Natural killer cell (primary cell): Measurements from ENCODE around the gene UBE2E3. TPM values are rescaled to one million over a fixed set of nuclear protein-coding genes. Genes with fewer than 3 reads are reported as not detected.

Source experiments
- ATAC-seq, 3 donors: fragments of 150-1000 bp in 2 of 3; fragments of 200-7000 bp in 1 of 3; cut with Tn5 transposase; 1 replicate in 1 of 3; 2 replicates in 2 of 3; pipeline ENCODE4 v1.10.0; 2021; ENCODE audit warnings: mild to moderate bottlenecking in 2 of 3, moderate library complexity in 2 of 3
- DNase-seq, 2 donors: peaks; one replicate each; pipeline versions ENCODE4 v3.0.0 to v3.0.0-alpha.2; 2013 to 2021; ENCODE audit warnings: mixed read lengths in 1 of 2
- H3K27ac ChIP-seq: one replicate; pipeline ENCODE4 v1.5.1; 2013; ENCODE audit warnings: mild to moderate bottlenecking, low read length
- H3K27me3 ChIP-seq: one replicate; pipeline ENCODE4 v1.6.1; 2013; ENCODE audit warnings: low read length; ENCODE audit not compliant: control insufficient read depth, insufficient read depth
- H3K36me3 ChIP-seq: one replicate; pipeline ENCODE4 v1.6.1; 2013; ENCODE audit warnings: low read length; ENCODE audit not compliant: control insufficient read depth, insufficient read depth
- H3K4me1 ChIP-seq: one replicate; pipeline ENCODE4 v1.6.1; 2013; ENCODE audit warnings: low read length; ENCODE audit not compliant: control insufficient read depth, insufficient read depth
- H3K4me3 ChIP-seq: one replicate; pipeline ENCODE4 v1.5.1; 2013; ENCODE audit warnings: low read length
- H3K9me3 ChIP-seq: one replicate; pipeline ENCODE4 v1.6.1; 2013; ENCODE audit warnings: low read length; ENCODE audit not compliant: control insufficient read depth, insufficient read depth
- H3K27ac Mint-ChIP-seq, 2 donors: one replicate each; pipeline ENCODE4 v1.8.0; 2022; ENCODE audit warnings: mild to moderate bottlenecking in 2 of 2, mixed read lengths in 2 of 2, moderate library complexity in 1 of 2
- H3K27me3 Mint-ChIP-seq, 2 donors: one replicate each; pipeline ENCODE4 v1.8.0; 2022; ENCODE audit warnings: low read depth in 2 of 2, mixed read lengths in 2 of 2
- H3K36me3 Mint-ChIP-seq: one replicate; pipeline ENCODE4 v1.8.0; 2022; ENCODE audit warnings: mixed read lengths
- H3K4me1 Mint-ChIP-seq, 2 donors: one replicate each; pipeline ENCODE4 v1.8.0; 2022; ENCODE audit warnings: mixed read lengths in 2 of 2
- H3K4me3 Mint-ChIP-seq: one replicate; pipeline ENCODE4 v1.8.0; 2022; ENCODE audit warnings: mild to moderate bottlenecking, moderate library complexity, mixed read lengths
- H3K9me3 Mint-ChIP-seq, 2 donors: one replicate each; pipeline ENCODE4 v1.8.0; 2022; ENCODE audit warnings: mixed read lengths in 2 of 2
- CTCF ChIP-seq: fragments of 200-600 bp; IDR thresholded peaks from one replicate; pipeline ENCODE4 v1.8.0; 2022; ENCODE audit warnings: antibody characterized with exemption
- WGBS: methylation state at CpG from one replicate; pipeline ENCODE4 v1.1.7; 2013; ENCODE audit warnings: missing lambda C conversion rate; ENCODE audit not compliant: insufficient coverage; 5-methylcytosine and 5-hydroxymethylcytosine counted together
- intact Hi-C: fragments of 100-400 bp; cut with micrococcal nuclease; formaldehyde crosslinking; loops from one replicate; pipeline ENCODE4 v1.14.2; 2022
- total RNA-seq, 4 donors: library from RNA; stranded (reverse); fragments of 120-200 nt in 1 of 4; gene quantifications; one replicate each; pipeline versions ENCODE4 v1.2.3 to v1.2.4, GENCODE V29; 2013 to 2022

Gene UBE2E3
- total RNA-seq, 3 donors from 2014 or later (not counting 1 experiment from before 2014, with no cell fraction given) = 48.5 to 59.3 (median 52.6) TPM

- Histone ChIP-seq H3K36me3 (peaks cover 3% of the 10 kb centered on the region), H3K4me1 (no peaks in the 10 kb centered on the region), H3K9me3 (no peaks in the 10 kb centered on the region), H3K27me3 (no peaks in the 10 kb centered on the region), H3K4me3 (no peak overlapping the region), H3K27ac (no peak overlapping the region)
- no peak for TF ChIP-seq CTCF
- intact Hi-C loops = no loop called here
- no peak overlapping the region for H3K4me3 Mint-ChIP-seq
- DNase-seq (no peak), ATAC-seq (no peak)
- no peaks in the 10 kb centered on the region for H3K36me3 Mint-ChIP-seq
- 100% methylated on average over 2 of the region's 2 CpGs for WGBS
- no peaks in the 10 kb centered on the region for H3K9me3 Mint-ChIP-seq
- H3K27ac Mint-ChIP-seq = no peak overlapping the region
- H3K27me3 Mint-ChIP-seq = no peaks in the 10 kb centered on the region
- peaks cover 41 to 63% of the 10 kb centered on the region in 2 donors for H3K4me1 Mint-ChIP-seq
These were observed 12.6 kb downstream of the UBE2E3 start for GRCh38 chr2:180992994-180993393.

- no peak for TF ChIP-seq CTCF
- 98% methylated on average over 4 of the region's 4 CpGs for WGBS
- intact Hi-C loops = no loop called here
These were observed 19.0 kb downstream of the UBE2E3 start for GRCh38 chr2:180999274-180999964.

GRCh38 chr2:181004647-181005325, 24.4 kb downstream of the UBE2E3 start:
- peaks cover 30 to 41% of the 10 kb centered on the region in 2 donors for H3K4me1 Mint-ChIP-seq
- 100% methylated on average over 4 of the region's 5 CpGs for WGBS
- H3K4me1 ChIP-seq = no peaks in the 10 kb centered on the region

More at GRCh38 chr2:180999274-180999964, 19.0 kb downstream of the UBE2E3 start:
- H3K27ac ChIP-seq = no peak overlapping the region
- H3K4me1 Mint-ChIP-seq = peaks cover 39 to 41% of the 10 kb centered on the region in 2 donors
- no peak overlapping the region for H3K4me3 Mint-ChIP-seq
- ATAC-seq = no peak
- H3K4me3 ChIP-seq = no peak overlapping the region
- no peaks in the 10 kb centered on the region for H3K36me3 ChIP-seq
- H3K9me3 ChIP-seq = no peaks in the 10 kb centered on the region
- no peaks in the 10 kb centered on the region for H3K36me3 Mint-ChIP-seq
- H3K27ac Mint-ChIP-seq = no peak overlapping the region
- H3K9me3 Mint-ChIP-seq = no peaks in the 10 kb centered on the region
- no peak for DNase-seq
- H3K27me3 Mint-ChIP-seq = no peaks in the 10 kb centered on the region
- no peaks in the 10 kb centered on the region for H3K27me3 ChIP-seq
- no peaks in the 10 kb centered on the region for H3K4me1 ChIP-seq

More at GRCh38 chr2:181004647-181005325, 24.4 kb downstream of the UBE2E3 start:
- H3K9me3 Mint-ChIP-seq = no peaks in the 10 kb centered on the region
- ATAC-seq (no peak), DNase-seq (no peak)
- no peak for TF ChIP-seq CTCF
- intact Hi-C loops = no loop called here
- H3K36me3 Mint-ChIP-seq = no peaks in the 10 kb centered on the region
- H3K27ac Mint-ChIP-seq = no peak overlapping the region
- H3K4me3 Mint-ChIP-seq = no peak overlapping the region
- Histone ChIP-seq H3K27me3 (no peaks in the 10 kb centered on the region), H3K36me3 (no peaks in the 10 kb centered on the region), H3K4me3 (no peak overlapping the region), H3K9me3 (no peaks in the 10 kb centered on the region), H3K27ac (no peak overlapping the region)
- H3K27me3 Mint-ChIP-seq = no peaks in the 10 kb centered on the region
